Peyer's patch (tissue), 4 donors: ENCODE data around the gene TMEM101.

Experiments
- POLR2A ChIP-seq, 2 donors: fragments of 450-650 bp; IDR thresholded peaks; one replicate each; pipeline ENCODE4 v1.5.1; 2017; ENCODE audit warnings: antibody characterized with exemption in 2 of 2, mild to moderate bottlenecking in 2 of 2, moderate library complexity in 2 of 2
- TF ChIP-seq, protein P1 (sequence below), 6 experiments: fragments of 450-650 bp in 4 of 6; fragments of 200-600 bp in 2 of 6; sonication (generic) in 1 of 6; IDR thresholded peaks; one replicate each; pipeline ENCODE4 v1.5.1; 2017 to 2019; ENCODE audit warnings: antibody characterized with exemption in 6 of 6, mild to moderate bottlenecking in 3 of 6, moderate library complexity in 1 of 6

- TF ChIP-seq, protein P1, sequence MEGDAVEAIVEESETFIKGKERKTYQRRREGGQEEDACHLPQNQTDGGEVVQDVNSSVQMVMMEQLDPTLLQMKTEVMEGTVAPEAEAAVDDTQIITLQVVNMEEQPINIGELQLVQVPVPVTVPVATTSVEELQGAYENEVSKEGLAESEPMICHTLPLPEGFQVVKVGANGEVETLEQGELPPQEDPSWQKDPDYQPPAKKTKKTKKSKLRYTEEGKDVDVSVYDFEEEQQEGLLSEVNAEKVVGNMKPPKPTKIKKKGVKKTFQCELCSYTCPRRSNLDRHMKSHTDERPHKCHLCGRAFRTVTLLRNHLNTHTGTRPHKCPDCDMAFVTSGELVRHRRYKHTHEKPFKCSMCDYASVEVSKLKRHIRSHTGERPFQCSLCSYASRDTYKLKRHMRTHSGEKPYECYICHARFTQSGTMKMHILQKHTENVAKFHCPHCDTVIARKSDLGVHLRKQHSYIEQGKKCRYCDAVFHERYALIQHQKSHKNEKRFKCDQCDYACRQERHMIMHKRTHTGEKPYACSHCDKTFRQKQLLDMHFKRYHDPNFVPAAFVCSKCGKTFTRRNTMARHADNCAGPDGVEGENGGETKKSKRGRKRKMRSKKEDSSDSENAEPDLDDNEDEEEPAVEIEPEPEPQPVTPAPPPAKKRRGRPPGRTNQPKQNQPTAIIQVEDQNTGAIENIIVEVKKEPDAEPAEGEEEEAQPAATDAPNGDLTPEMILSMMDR (IDR thresholded peaks at IDR 0.05), result no peak
- TF ChIP-seq POLR2A (IDR thresholded peaks at IDR 0.05), result no peak
These were observed 47.4 kb downstream of the TMEM101 start for GRCh38 chr17:43967251-43967875.
